ENCODE data around the gene SH3BGR. TPM values are rescaled to one million over a fixed set of nuclear protein-coding genes. Genes with fewer than 3 reads are reported as not detected.

SH3BGR gene
- total RNA-seq, 4 donors from 2014 or later: 0.75 to 116 (median 4.2) TPM

- Histone ChIP-seq H3K27me3 (no peaks in the 10 kb centered on the region), H3K27ac (no peak overlapping the region), H3K9me3 (no peaks in the 10 kb centered on the region), H3K4me1 (no peaks in the 10 kb centered on the region), H3K4me3 (no peak overlapping the region), H3K36me3 (no peaks in the 10 kb centered on the region)
- 37 to 47% methylated on average over 6 of the region's 6 CpGs for WGBS, 2 donors
- DNase-seq: no peak
- TF ChIP-seq POLR2A (IDR thresholded peaks at IDR 0.05): no peak
- TF ChIP-seq, protein P1, sequence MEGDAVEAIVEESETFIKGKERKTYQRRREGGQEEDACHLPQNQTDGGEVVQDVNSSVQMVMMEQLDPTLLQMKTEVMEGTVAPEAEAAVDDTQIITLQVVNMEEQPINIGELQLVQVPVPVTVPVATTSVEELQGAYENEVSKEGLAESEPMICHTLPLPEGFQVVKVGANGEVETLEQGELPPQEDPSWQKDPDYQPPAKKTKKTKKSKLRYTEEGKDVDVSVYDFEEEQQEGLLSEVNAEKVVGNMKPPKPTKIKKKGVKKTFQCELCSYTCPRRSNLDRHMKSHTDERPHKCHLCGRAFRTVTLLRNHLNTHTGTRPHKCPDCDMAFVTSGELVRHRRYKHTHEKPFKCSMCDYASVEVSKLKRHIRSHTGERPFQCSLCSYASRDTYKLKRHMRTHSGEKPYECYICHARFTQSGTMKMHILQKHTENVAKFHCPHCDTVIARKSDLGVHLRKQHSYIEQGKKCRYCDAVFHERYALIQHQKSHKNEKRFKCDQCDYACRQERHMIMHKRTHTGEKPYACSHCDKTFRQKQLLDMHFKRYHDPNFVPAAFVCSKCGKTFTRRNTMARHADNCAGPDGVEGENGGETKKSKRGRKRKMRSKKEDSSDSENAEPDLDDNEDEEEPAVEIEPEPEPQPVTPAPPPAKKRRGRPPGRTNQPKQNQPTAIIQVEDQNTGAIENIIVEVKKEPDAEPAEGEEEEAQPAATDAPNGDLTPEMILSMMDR (IDR thresholded peaks at IDR 0.05): no peak
- intact Hi-C loops (cut with DNase I): no loop called here
Measured at GRCh38 chr21:39555911-39556590, 104.3 kb downstream of the SH3BGR start.

- H3K27me3 ChIP-seq: no peaks in the 10 kb centered on the region
- H3K4me3 ChIP-seq: no peak overlapping the region
- no peak for TF ChIP-seq POLR2A (IDR thresholded peaks at IDR 0.05)
- TF ChIP-seq, protein P1 (IDR thresholded peaks at IDR 0.05): no peak
- intact Hi-C loops (cut with DNase I): no loop called here
- no peaks in the 10 kb centered on the region for H3K36me3 ChIP-seq
- H3K4me1 ChIP-seq: no peaks in the 10 kb centered on the region
- no peak overlapping the region for H3K27ac ChIP-seq
- no peak for DNase-seq
- WGBS, 2 donors: 36 to 65% methylated on average over 3 of the region's 3 CpGs
- H3K9me3 ChIP-seq: no peaks in the 10 kb centered on the region
Measured at GRCh38 chr21:39559511-39559910, 107.7 kb downstream of the SH3BGR start.

- Histone ChIP-seq H3K4me3 (no peak overlapping the region), H3K9me3 (no peaks in the 10 kb centered on the region), H3K4me1 (no peaks in the 10 kb centered on the region), H3K36me3 (no peaks in the 10 kb centered on the region), H3K27ac (no peak overlapping the region), H3K27me3 (no peaks in the 10 kb centered on the region)
- TF ChIP-seq, protein P1 (IDR thresholded peaks at IDR 0.05): no peak
- no peak for TF ChIP-seq POLR2A (IDR thresholded peaks at IDR 0.05)
- 42 to 53% methylated on average over 2 of the region's 2 CpGs for WGBS, 2 donors
- DNase-seq: no peak
- intact Hi-C loops (cut with DNase I): no loop called here
Measured at GRCh38 chr21:39561140-39561539, 109.4 kb downstream of the SH3BGR start.

DNA sequence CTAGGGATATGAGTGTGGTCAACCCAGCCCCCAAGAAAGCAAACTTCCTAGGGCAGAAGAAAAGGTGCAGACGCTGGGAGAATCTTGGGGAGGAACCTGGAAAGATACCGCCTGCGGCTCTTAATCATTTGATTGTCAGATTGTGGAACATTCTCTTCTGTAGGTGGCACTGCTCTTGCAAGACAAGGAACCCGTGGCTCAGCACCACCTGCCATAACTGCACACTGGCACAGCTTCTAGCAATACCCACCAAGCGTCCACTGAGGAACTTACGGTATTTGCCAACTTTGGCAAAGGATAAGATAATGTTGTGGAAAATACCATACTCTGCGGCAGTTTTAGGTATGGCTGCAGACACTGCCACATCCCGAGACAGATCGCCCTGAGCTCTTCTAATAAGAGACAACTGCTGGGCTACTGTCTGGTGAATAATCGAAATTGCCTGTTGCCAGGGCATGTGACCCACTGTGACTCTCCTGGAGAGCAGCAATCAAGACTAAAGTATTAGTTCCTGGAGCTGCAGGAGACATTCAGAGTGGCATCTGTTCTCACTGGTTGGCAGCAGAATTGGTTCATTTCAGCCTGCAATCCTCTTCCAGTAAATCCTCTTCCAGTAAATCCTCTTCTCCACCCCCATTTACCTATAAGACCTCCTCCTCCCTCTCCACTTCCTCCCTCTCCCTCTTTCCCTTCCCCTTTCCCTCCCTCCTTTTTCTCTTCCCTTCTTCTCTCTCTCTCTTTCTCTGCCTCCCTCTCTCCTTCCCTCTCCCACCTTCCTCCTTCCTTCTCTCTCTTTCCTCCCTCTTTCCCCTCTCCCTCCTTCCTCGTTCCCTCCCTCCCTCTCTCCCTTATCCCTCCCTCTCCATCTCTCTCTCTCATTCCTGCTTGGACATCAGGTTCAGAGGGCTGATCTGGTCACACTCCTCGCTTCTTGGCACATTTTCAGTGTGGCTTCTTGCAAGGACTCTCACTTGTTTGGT lies 111.3 kb downstream of the SH3BGR start:
- Histone ChIP-seq H3K27ac (no peak overlapping the region), H3K36me3 (no peaks in the 10 kb centered on the region), H3K27me3 (no peaks in the 10 kb centered on the region), H3K9me3 (no peaks in the 10 kb centered on the region), H3K4me3 (no peak overlapping the region), H3K4me1 (no peaks in the 10 kb centered on the region)
- no peak for DNase-seq
- intact Hi-C loops (cut with DNase I): no loop called here
- WGBS, 2 donors: 78 to 81% methylated on average over 12 of the region's 12 CpGs
- TF ChIP-seq, protein P1 (IDR thresholded peaks at IDR 0.05): no peak
- TF ChIP-seq POLR2A (IDR thresholded peaks at IDR 0.05): no peak

DNA sequence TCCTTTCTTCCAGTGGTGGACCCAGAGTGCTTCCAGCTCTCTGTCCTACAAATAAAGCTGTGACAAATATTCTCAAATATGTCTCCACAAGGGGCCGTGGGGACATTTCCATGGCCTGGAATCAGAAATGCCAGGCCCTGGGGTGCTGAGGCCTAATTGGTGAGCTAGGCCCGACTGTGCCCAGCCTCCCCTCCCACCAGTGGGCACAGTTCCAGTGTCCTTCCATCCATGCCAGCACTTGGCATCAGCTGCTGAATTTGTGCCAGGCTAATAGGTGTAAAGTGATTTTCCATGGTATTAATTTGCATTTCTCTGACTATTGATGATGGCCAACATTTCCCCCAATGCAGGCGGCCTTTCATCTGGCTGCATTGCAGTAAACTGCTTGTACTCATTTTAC lies 112.4 kb downstream of the SH3BGR start:
- 49 to 50% methylated on average over 3 of the region's 3 CpGs for WGBS, 2 donors
- H3K4me3 ChIP-seq: no peak overlapping the region
- no peak for DNase-seq
- no peaks in the 10 kb centered on the region for H3K36me3 ChIP-seq
- intact Hi-C loops (cut with DNase I): no loop called here
- no peaks in the 10 kb centered on the region for H3K9me3 ChIP-seq
- H3K27ac ChIP-seq: no peak overlapping the region
- H3K27me3 ChIP-seq: no peaks in the 10 kb centered on the region
- H3K4me1 ChIP-seq: no peaks in the 10 kb centered on the region
- TF ChIP-seq, protein P1 (IDR thresholded peaks at IDR 0.05): no peak
- TF ChIP-seq POLR2A (IDR thresholded peaks at IDR 0.05): no peak

Data from esophagus squamous epithelium (tissue), 5 donors.